SK-N-SH treated with all-trans-retinoic acid at 6 μM for 48 hours (cell line): Measurements from ENCODE around the gene SNRPB.

ENCODE experiments used
- CREB5 ChIP-seq: fragments of 250-450 bp; sonication (Bioruptor Pico); IDR thresholded peaks from 2 replicates; pipeline ENCODE4 v1.5.1; 2020; ENCODE audit warnings: low read depth, mild to moderate bottlenecking, moderate library complexity
- GLIS3 ChIP-seq: fragments of 250-450 bp; sonication (Bioruptor Pico); IDR thresholded peaks from 2 replicates; pipeline ENCODE4 v1.5.0; 2020; ENCODE audit warnings: mild to moderate bottlenecking, moderate library complexity
- PATZ1 ChIP-seq: fragments of 250-450 bp; sonication (Bioruptor Pico); IDR thresholded peaks from 2 replicates; pipeline ENCODE4 v1.8.0; 2020; ENCODE audit warnings: mild to moderate bottlenecking, moderate library complexity, borderline replicate concordance
- TCF4 ChIP-seq: fragments of 250-450 bp; sonication (Bioruptor Pico); IDR thresholded peaks from 2 replicates; pipeline ENCODE4 v1.8.0; 2021; ENCODE audit warnings: mild to moderate bottlenecking, moderate library complexity, borderline replicate concordance
- TSHZ2 ChIP-seq: fragments of 250-450 bp; sonication (Bioruptor Pico); IDR thresholded peaks from 2 replicates; pipeline ENCODE4 v1.5.0; 2020; ENCODE audit warnings: mild to moderate bottlenecking, moderate library complexity
- ZFP30 ChIP-seq: fragments of 450-650 bp; formaldehyde crosslinking; IDR thresholded peaks from 2 replicates; pipeline ENCODE4 v1.5.0; 2022; ENCODE audit warnings: mild to moderate bottlenecking, moderate library complexity
- ZNF565 ChIP-seq: fragments of 450-650 bp; formaldehyde crosslinking; conservative IDR thresholded peaks from 2 replicates; pipeline ENCODE4 v1.5.0; 2020; ENCODE audit warnings: low read depth, mild to moderate bottlenecking, moderate library complexity
- ZNF70 ChIP-seq: fragments of 450-650 bp; formaldehyde crosslinking; IDR thresholded peaks from 2 replicates; pipeline ENCODE4 v1.5.0; 2020; ENCODE audit warnings: mild to moderate bottlenecking, moderate library complexity

- no peak for TF ChIP-seq ZNF70
- no peak for TF ChIP-seq CREB5 (CRISPR knock-in tag)
- no peak for TF ChIP-seq TCF4 (CRISPR knock-in tag)
- no peak for TF ChIP-seq ZFP30 (CRISPR knock-in tag)
- no peak for TF ChIP-seq GLIS3
- TF ChIP-seq TSHZ2 = 0 out of 2 replicates have a peak, but pooled peaks have one; percentile 6
- TF ChIP-seq ZNF565 = no peak
- no peak for TF ChIP-seq PATZ1 (CRISPR knock-in tag)
Observed at GRCh38 chr20:2470423-2471193, at the start of gene SNRPB.
